Activated CD8-positive, alpha-beta memory T cell treated with anti-CD3 and anti-CD28 coated beads, Interleukin-2, amount 50 U/mL, for 1 hour (primary cell): ENCODE results near the gene PTX4.

Source experiments
- DNase-seq: peaks from one replicate; pipeline ENCODE4 v3.0.0-alpha.2; 2020; ENCODE audit errors: extremely low read depth

Gene PTX4

GRCh38 chr16:1500465-1501150 lies 11.9 kb upstream of the PTX4 start:
- no peak for DNase-seq

DNA sequence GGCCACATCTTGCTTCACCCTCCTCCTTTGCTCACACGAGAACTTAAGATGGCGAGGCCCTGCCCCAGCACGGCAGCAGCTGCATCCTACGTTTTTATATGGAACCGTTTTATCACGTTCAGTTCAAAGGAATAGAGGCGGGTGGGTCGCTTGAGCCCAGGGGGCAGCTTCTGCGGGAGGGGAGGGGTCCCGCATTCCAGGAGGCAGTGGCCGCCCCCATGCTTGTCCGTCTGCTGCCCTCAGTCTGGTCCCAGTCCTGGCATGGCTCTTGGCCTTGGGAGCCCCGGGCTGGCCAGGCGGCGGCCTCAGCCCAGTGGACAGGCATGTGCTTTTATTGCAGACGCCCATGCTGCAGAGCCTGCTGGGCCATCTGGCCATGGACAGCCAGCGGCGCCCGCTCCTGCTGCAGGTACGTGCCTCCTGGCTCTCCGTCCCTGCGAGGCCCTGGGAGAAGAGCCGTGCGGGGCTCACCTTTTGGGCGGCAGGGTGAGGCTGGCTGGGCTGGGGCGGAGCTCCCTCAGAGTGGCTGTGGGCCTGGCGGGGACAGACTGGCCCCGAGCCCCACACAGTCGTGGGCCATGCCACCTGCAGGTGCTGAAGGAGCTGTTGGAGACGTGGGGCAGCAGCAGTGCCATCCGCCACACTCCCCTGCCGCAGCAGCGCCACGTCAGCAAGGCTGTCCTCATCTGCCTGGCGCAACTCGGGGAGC lies 11.2 kb upstream of the PTX4 start:
- no peak for DNase-seq

GRCh38 chr16:1498899-1499676 lies 10.3 kb upstream of the PTX4 start:
- no peak for DNase-seq

DNA sequence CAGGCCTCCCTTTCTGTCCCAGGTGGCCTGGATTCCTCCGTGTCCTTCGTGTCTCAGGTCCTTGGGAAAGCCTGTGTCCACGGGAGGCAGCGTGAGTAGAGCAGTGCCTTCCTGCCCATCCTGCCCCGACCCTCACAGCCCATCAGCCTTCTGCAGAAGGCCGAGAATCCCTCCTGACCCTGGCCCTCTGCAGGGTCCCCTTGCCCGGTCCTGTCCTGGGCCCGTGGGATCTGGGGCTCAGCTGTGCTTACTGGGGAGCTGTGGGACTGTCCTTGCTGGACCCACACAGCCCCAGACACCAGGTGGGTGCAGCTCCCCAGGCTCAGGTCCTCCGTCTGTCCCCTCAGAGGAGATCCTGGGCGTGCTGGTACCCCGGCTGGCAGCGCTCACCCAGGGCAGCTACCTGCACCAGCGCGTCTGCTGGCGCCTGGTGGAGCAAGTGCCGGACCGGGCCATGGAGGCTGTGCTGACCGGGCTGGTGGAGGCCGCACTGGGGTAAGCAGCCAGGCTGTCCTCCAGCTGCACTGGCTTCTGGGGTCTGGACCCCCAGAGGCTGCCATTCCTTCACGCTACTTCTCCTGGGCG lies 8.4 kb upstream of the PTX4 start:
- no peak for DNase-seq

DNA sequence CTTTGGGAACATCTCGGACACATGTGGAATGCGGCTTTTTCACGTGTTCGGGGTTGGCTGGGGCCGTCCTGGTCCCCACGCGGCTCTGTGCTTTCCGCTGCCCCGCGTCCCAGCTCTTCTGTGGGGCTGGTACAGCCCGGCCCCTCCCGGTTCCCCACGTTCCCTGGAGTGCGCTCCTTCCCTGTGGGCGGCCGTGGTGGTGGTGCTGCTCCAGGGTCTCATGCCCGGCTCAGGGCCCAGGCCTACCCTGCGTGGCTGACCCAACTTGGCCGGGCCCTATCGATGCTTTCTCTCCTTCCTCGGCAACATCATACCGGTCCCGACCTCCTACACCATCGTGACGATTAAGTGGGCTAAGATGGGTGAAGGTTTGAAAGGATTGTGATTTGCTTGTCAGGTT lies 7.7 kb upstream of the PTX4 start:
- no peak for DNase-seq

DNA sequence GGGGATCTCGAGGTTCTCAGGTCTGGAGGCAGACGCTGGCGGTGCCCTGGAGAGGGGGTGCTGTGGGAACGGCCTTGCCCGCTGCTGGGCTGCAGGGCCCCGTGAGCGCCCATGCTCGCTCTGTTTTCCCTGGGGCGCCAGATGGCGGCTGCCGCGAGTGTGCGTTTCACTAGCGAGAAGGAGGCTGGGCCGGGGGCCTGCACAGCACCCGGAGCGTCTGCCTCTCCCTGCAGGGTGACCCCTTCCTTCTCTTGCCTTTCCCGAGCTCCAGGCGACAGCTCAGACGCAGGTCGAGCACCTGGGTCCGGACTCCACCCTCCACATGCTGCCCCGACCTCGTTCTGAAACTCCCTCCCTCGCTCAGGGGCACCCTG lies 7.1 kb upstream of the PTX4 start:
- no peak for DNase-seq

DNA sequence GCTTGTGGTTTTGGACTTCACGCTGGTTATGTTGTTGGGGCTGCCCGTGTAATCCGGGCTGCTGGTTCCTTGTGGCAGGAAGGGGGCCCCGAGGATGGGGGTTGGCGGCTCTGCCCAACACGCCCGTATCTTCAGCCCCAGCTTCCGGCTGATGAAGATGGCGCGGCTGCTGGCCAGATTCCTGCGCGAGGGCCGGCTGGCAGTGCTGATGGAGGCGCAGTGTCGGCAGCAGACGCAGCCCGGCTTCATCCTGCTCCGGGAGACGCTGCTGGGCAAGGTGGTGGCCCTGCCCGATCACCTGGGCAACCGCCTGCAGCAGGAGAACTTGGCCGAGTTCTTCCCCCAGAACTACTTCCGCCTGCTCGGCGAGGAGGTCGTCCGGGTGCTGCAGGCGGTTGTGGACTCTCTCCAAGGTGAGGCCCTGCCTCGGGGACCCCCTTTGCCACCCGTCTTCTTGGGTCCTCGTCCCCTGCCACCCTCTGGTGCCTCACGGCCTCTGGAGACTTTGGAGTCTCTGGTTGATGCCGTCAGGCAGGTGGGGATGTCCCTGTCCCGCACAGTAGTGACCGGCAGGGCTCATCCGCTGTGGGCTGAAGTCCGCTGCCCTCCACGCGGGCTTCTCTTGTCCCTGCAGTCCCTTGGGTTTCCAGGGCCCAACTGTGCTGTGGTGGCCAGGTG lies 6.6 kb upstream of the PTX4 start:
- no peak for DNase-seq

GRCh38 chr16:1494711-1495110 lies 6.0 kb upstream of the PTX4 start:
- DNase-seq, result no peak

GRCh38 chr16:1494129-1494640 lies 5.4 kb upstream of the PTX4 start:
- no peak for DNase-seq

DNA sequence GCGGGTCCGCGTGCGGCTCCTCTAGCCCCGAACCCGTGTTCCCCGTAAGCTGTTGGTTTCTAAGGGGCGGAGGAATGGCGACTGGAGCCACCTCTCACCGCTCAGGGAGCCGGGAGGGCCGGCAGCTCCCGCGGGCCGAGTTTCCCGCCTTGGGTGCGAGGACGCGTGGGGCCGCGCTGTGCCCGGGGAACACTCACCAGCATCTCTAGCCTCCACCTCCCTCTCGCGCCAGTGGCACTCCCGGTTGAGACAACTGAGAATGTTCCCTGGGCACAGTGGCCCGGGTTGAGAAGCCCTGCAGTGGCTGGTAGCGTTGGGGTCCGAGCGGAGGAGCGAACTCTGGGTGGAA lies 5.0 kb upstream of the PTX4 start:
- DNase-seq, result no peak

DNA sequence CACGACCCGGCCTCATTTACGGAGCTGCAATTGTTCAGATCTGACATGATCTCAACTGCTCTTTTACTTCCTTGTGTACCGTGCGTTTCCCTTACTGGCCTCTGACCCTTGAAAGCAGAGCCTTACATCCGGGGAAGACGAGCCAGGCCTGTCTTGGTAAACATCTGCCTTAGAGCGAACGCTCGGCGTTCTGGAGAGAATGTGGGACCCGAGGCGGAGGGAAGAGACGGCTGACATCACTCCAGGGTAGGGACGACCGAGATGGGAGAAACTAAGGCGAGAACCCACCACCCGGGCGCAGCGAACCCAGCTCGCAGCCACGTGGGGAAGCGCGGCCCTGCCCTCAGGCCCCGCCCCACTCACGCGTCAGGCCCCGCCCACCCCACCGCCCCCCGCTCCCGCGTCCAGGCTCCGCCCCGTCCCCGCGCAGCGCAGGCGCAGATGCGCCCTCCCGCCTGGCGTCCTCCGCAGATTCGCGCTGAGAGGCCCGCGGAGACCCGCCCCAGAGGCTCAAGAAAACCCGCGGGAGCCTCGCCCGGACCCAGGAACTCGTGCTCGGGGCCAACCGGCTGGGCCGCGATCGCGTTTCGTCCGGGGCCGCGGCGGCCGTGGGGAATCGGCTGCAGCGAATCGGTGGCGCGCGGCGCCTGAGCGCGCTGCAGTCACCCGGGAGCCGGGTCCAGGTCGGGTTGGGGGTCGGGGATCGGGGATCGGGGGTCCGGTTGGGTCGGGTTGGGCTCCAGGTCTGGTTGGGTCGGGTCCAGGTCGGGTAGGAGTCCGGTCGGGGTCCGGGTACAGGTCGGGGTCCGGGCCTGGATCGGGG lies 4.4 kb upstream of the PTX4 start, which contains the start of gene TELO2:
Gene TELO2, plus strand, starts transcription at position 438 of the 823 bp plus-strand sequence. CDS start 922 bp downstream, outside the sequence.
- DNase-seq, result peak; percentile 52

- DNase-seq, result no peak
These were observed 3.6 kb upstream of the PTX4 start for GRCh38 chr16:1492082-1492922.

GRCh38 chr16:1491327-1491726 lies 2.6 kb upstream of the PTX4 start:
- DNase-seq, result no peak

GRCh38 chr16:1489077-1489476 lies 333 bp upstream of the PTX4 start:
- no peak for DNase-seq

DNA sequence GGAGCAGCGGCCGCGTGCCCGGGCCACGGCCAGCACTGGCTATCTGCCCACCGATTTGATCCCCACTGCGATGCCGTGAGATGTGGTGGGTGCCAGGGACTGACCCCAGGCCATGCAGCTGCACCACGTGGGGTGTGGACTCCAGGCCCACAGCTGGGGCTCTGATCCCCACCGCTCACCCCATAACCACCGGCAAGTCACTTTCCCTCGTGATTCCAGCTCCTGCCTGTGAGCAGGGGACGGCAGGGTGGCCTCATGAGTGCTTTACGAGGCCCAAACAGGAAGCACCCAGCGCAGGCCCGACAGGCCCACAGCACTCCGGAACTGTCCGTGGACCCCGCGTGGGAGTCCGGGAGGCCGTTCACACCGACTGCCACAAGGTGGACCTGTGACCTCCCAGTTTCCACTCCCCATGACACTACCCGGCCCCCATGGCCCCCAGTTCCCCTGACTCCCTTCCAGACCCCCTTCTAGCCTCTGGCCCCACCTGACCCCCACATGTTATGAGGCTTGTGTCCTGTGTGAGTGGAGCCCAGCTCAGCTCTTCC lies 616 bp downstream of the PTX4 start:
- DNase-seq, result no peak

DNA sequence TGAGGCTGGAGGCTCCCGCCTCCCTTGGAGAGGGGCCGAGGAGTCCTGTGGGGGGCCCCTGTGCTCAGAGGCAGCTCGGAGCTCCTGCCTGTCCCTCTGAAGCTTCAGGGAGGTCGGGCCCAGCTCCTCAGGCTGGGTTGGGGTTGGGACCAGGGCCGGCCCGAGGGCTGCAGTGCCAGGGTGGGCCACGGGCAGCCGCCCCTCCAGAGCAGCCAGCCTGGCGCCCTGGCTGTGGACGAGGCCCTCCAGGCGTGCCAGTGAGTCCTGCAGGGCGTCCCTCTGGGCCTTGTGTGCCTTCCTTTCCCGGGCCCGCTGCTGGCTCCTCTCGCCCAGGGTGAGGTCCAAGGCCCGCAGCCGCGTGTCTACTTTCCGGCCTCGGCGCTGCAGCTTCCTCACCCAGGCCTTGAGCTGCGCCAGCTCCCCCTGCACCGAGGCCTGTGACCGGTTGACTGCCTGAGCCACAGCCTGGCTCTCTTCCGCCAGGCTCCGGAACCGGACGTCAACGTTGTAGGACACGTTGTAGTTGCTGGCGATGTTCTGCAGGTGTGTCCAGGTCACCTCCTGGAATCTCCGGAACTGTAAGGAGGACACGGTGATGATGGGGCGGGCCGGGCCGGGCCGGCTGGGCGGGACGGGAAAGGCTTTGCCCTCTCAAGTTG lies 1.2 kb downstream of the PTX4 start:
- no peak for DNase-seq

DNA sequence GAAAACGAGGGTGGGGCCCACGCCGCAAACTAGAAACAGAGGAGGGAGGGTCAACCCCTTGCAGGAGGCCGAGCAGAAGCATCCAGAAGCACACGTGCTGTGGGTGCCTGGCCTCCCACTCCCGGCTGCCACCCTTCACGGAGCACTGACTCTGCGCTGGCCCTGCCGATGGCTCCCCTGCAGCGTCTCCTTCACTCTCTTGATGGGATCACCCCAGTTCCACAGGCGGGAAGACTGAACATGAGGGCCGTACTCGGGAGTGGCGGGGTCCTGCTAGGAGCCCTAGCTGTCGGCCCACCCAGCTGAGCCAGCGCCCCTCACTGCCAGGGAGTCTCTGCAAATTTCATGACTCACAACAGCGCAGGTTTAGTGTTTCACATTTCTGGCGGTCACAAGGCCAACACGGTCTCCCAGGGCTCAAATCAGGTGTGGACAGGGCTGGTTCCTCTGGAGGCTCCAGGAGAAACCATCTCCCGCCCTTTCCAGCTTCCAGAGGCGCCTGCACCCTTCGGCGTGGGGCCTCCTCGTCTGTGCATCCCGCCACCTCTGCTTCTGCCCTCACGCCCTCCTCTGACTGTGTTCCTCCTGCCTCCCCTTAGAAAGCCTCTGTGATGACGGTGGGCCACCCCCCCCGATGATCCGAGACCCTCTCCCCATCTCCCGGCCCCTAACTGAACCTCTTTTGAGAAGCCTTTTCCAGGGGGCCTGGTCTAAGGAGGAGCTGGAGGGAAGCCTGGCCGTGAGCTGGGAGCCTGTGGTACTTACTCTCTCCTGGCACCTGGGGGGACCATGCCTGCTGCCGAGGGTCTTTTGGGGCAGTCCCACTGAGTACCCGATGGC lies 2.0 kb downstream of the PTX4 start:
- DNase-seq, result no peak

DNA sequence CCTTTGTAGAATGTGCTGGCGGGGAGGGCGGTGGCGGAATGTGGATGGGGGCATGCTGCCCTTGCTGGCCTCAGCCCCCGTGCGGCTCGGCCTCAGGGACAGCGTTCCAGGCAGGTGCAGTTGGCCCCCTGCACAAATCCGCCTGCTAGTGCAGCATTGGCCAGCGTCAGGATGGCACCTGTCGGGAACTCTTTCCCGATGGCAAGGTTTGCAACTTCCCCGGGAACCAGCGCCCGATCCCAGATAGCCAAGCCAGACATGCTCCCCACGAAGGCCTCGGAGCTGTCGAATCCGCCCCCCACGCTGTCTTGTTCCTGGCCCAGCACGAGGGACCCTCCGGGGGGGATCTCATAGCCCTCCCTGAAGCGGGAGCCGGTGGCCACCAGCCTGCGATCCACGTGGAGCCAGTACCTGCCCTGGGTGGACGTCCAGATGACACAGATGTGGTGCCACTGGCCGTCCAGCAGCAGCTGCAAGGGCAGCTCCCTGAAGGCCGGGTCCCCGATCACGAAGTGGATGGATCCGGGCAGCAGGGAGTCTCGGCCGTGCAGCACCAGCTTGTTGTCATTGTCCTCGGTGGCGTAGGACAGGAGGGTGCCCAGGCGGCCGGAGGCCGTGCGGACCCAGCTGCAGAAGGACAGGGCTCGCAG lies 2.8 kb downstream of the PTX4 start:
- no peak for DNase-seq
